IPS DF 6.9 (cell line): ENCODE results near the gene GIT1.
A peak's percentile ranks its signal among the peaks of the same experiment; 100 is the strongest.

ENCODE experiments used
- DNase-seq: peaks from one replicate; pipeline ENCODE4 v3.0.0-alpha.2; 2013; ENCODE audit warnings: low read depth, low spot score
- H3K27ac ChIP-seq: one replicate; pipeline ENCODE4 v1.5.1; 2013; ENCODE audit warnings: low read length, control low read depth
- H3K27me3 ChIP-seq: 2 replicates; pipeline ENCODE4 v1.6.1; 2013; ENCODE audit warnings: mild to moderate bottlenecking, low read length; ENCODE audit not compliant: control insufficient read depth, insufficient read depth
- H3K36me3 ChIP-seq: 2 replicates; pipeline ENCODE4 v1.6.1; 2013; ENCODE audit warnings: low read length; ENCODE audit not compliant: control insufficient read depth, insufficient read depth
- H3K4me1 ChIP-seq: 2 replicates; pipeline ENCODE4 v1.6.1; 2013; ENCODE audit warnings: low read length; ENCODE audit not compliant: control insufficient read depth, insufficient read depth
- H3K4me3 ChIP-seq: 2 replicates; pipeline ENCODE4 v1.5.1; 2013; ENCODE audit warnings: mild to moderate bottlenecking, low read length
- H3K9me3 ChIP-seq: 2 replicates; pipeline ENCODE4 v1.6.1; 2013; ENCODE audit warnings: low read length, inconsistent platforms; ENCODE audit not compliant: control insufficient read depth, insufficient read depth
- WGBS: extraction: QIAGEN DNeasy Blood & Tissue Kit; methylation state at CpG from one replicate; pipeline ENCODE4 v1.1.7; 2013; ENCODE audit warnings: mixed read lengths, missing lambda C conversion rate; ENCODE audit not compliant: insufficient read length, insufficient coverage; 5-methylcytosine and 5-hydroxymethylcytosine counted together

GIT1 gene

DNA sequence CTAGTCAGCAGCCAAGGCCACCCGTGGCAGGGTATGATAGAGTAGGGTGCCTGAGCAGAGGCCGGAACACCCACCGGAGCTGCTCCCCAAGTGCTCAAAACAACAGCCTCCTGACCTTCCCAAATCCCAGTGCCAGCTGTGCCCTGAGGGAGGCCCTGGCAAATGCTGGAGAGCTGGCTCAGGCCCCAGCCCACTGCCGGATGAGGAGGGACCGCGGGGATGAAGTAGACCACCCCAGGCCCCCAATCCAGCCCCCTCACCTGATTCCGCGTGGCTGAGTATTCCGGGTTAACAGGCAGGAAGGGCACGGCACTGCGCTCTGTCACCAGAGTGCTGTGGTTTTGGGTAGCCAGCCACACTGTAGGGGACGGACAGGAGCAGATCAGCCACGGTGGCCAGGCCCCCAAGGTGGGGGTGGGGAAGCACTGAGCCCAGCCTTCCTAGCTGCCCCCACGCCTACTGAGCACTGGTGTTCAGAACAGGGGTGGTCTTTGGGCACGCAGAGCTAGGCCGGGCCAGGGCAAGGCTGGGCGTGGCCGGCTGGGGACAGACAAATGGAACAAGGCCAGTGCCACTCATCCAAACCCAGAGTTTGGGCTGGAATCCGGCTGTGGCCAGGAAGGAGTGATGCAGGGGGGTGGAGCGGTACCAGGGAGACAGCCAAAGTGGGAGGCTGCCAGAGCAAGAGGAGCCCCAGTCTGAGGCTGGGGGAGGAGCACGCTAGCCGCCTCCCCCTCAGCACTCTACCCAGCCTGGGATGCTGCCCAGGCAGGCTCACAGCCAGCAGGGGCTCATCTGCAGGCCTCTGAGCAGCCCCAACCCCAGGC, 11.8 kb downstream of the GIT1 start:
- H3K4me1 ChIP-seq: no peaks in the 10 kb centered on the region
- H3K9me3 ChIP-seq: no peaks in the 10 kb centered on the region
- WGBS: no CpG with 5 or more reads among the region's 22 CpGs
- no peak for DNase-seq
- no peaks in the 10 kb centered on the region for H3K27me3 ChIP-seq
- peaks cover 22% of the 10 kb centered on the region for H3K36me3 ChIP-seq
- no peak overlapping the region for H3K27ac ChIP-seq
- H3K4me3 ChIP-seq: no peak overlapping the region

DNA sequence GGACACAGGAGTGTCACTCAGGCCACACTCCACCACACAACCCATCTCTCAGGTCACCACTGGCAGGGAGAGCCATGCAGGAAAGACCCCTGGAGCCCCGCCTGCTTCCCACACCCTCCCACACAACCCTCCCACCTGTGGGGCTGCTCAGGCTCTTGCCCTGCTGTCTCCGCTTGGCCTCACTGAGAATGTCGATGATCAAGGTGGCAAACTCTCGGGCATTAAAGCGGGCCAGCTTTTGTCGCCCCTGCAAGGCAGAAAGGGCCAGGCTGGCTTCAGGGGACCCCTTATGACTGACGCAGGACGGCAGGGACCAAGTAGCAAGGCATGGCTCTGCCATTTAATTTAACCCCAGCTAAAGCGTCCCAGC, 12.5 kb downstream of the GIT1 start:
- H3K4me1 ChIP-seq: no peaks in the 10 kb centered on the region
- H3K4me3 ChIP-seq: no peak overlapping the region
- WGBS: no CpG with 5 or more reads among the region's 9 CpGs
- no peak for DNase-seq
- no peaks in the 10 kb centered on the region for H3K9me3 ChIP-seq
- H3K36me3 ChIP-seq: peaks cover 22% of the 10 kb centered on the region
- H3K27me3 ChIP-seq: no peaks in the 10 kb centered on the region
- H3K27ac ChIP-seq: no peak overlapping the region

DNA sequence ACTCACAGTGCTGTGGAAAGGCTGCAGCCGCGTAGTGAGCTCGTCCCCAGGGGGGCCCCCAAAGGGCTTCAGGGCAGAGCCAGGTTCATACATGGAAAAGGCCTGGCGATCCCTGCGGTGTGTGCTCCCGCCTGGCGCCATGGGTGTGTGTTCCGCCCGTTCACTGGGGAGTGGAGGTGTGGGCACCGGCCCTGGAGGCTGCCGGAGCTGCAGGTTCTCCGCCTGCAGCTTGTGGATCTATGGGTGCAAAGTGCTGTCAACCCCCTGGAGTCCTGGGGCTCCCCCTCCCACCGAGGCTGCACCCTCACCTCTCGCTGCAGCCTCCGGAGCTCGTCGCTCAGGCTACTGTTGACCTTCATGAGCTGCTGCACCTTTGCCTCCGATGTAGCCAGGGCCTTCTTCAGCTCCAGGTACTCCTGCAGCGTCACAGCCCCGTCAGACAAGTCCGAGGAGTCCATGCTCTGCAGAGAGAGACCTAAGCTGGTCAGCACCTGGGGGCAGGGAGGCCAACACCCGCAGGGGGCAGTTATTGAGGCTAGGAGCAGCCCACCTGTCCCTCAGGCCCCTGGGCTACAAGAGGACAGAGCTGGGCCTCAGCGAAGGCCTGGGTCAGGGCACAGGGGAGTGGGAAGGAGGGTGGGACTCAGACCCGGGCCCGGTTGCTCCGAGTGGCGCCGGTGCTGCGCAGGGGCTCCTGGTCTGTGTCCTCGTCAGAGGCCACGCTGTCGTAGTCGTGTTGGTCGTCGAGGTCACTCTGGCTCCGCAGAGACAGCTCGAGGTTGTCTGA, 13.0 kb downstream of the GIT1 start:
- DNase-seq: no peak
- Histone ChIP-seq H3K27me3 (no peaks in the 10 kb centered on the region), H3K9me3 (no peaks in the 10 kb centered on the region), H3K4me1 (no peaks in the 10 kb centered on the region), H3K4me3 (no peak overlapping the region), H3K36me3 (peaks cover 22% of the 10 kb centered on the region), H3K27ac (no peak overlapping the region)
- no CpG with 5 or more reads among the region's 37 CpGs for WGBS

DNA sequence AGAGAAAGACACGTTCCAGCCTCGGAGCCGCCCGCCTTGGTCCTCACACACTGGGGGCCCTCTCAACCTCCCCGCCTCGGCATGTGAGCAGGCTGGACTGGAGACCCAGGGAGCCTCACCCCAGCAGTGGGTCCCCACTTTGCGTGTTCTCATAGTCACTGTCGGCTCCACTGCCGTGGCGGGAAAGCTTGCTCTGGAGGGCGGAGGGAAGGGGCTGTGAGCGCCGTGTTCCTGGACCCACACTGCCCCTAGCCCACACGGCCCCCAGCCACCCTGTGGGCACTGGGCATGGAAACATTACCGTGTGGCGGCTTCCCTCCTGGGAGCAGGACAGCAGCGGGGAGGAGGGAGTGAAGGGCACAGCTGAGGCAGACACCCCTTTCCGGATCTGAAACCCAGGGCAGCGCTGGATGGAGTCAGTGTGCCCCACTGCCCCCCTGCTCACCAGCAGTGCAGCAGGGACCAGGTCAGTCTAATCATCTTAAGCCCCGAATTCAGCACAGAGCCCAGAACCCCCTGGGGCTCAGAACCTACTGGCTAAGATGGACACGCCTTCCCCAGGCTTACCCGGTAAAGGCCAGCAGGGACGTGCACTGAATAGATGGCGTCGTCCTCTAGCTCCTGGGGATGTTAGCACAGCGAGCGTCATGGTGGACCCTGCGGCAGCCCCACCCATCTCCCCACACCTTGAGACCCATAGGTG, 13.8 kb downstream of the GIT1 start:
- no peaks in the 10 kb centered on the region for H3K27me3 ChIP-seq
- DNase-seq: no peak

DNA sequence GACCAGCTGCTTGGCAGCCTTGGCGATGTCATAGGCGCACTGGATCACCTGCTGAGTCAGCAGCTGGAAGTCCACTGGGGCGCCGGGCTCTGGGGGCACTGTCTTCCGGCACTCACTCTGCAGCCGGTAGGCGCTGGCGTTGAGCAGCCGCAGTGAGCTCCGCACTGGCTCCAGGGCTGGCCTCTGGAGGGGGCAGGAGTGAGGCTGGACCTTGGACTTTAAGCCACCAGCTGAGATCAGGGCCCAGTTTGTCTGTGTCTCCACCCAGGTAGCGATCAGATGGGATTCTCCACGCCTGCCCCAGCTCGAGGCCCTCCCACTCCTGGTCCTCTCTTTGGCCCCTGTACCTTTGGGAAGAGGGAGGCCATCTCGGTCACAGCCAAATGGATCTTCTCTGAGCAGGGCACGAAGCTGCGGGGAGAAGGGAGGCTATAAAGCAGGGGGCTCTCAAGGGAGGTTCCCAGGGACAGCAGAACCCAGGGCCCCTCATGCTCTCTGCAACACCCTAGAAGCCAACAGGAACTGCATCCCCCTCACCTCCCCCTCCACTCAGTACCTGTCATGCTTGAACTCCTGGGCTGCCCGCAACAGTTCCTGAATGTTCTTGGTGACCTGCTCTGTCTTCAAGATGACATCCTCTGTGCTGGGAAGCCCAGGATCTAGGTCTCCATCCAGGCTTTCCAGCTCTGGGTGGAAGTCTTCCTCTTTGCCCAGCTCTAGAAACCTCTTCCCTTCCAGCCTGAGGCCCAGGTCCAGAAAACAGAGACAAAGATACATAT, 14.5 kb downstream of the GIT1 start:
- H3K27me3 ChIP-seq: no peaks in the 10 kb centered on the region
- H3K36me3 ChIP-seq: peaks cover 22% of the 10 kb centered on the region
- no peaks in the 10 kb centered on the region for H3K9me3 ChIP-seq
- H3K27ac ChIP-seq: no peak overlapping the region
- no CpG with 5 or more reads among the region's 17 CpGs for WGBS
- no peak for DNase-seq
- H3K4me3 ChIP-seq: no peak overlapping the region
- H3K4me1 ChIP-seq: no peaks in the 10 kb centered on the region

More for the DNA sequence above, 13.8 kb downstream of the GIT1 start:
- no peak overlapping the region for H3K4me3 ChIP-seq
- H3K4me1 ChIP-seq: no peaks in the 10 kb centered on the region
- no peak overlapping the region for H3K27ac ChIP-seq
- H3K36me3 ChIP-seq: peaks cover 22% of the 10 kb centered on the region
- H3K9me3 ChIP-seq: no peaks in the 10 kb centered on the region
- no CpG with 5 or more reads among the region's 28 CpGs for WGBS

DNA sequence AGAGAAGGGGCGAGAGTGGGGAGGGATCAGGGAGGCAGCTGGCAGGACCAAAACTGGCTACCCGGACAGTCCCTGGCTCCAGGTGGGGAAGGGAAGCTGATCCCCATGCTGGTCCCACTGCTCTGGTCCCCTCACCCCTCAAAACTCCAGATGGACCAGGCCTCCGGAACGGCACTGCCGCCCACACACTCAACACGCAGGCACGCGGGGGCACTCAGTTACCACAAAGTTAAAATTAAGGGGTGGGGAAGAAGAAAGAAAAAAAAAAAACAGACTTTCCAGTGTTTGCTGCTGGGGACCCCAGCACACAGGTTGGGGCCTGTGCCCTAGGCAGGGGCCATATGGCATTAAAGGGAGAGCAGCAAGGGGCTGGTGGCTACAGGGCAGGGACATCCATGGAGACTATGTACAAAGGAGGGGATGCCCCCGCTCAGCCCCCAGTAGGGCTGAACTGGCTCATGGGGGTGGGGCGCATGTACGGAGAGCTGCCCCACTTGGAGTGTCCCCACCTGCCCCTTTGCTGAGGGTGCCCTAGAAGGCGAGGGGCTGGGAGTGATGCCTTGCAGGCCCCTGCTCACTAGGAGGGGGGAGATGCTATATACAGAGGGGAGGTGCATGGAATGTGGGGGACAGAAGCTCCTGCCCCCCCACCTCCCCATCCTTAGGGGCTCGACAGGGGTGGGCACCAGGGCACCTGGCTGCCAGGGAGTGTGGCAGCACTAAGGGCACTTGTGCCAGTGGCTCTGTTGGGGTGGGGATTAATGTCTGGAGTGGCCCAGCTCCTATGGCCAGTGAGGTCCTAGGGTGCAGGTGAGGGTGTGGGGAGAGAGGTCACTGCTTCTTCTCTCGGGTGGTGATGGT, 15.3 kb downstream of the GIT1 start:
- Histone ChIP-seq H3K9me3 (no peaks in the 10 kb centered on the region), H3K4me1 (no peaks in the 10 kb centered on the region; the same call in 1 of the 2 replicates), H3K27ac (no peak overlapping the region), H3K4me3 (no peak overlapping the region), H3K27me3 (no peaks in the 10 kb centered on the region), H3K36me3 (peaks cover 22% of the 10 kb centered on the region)
- no CpG with 5 or more reads among the region's 14 CpGs for WGBS
- DNase-seq: no peak

DNA sequence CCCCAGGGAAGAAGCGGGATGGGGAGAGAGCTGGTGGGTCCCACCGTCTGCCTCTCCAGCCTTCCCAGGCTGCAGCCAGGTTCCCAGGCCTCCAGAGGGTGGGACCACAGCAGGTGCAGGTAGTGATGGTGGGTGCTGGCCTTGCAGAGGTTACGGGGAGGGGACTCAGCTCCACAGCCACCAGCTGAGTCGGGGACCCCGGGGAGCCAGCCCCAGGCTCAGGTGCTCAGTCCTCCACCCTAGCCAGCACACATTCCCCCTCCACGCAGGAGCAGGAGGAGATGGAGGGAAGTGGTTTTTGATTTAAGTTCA, 15.9 kb downstream of the GIT1 start:
- WGBS: no CpG with 5 or more reads among the region's 6 CpGs
- Histone ChIP-seq H3K27ac (no peak overlapping the region), H3K9me3 (no peaks in the 10 kb centered on the region), H3K36me3 (peaks cover 22% of the 10 kb centered on the region), H3K4me1 (no peaks in the 10 kb centered on the region; the same call in 1 of the 2 replicates), H3K27me3 (no peaks in the 10 kb centered on the region), H3K4me3 (no peak overlapping the region)
- DNase-seq: no peak

DNA sequence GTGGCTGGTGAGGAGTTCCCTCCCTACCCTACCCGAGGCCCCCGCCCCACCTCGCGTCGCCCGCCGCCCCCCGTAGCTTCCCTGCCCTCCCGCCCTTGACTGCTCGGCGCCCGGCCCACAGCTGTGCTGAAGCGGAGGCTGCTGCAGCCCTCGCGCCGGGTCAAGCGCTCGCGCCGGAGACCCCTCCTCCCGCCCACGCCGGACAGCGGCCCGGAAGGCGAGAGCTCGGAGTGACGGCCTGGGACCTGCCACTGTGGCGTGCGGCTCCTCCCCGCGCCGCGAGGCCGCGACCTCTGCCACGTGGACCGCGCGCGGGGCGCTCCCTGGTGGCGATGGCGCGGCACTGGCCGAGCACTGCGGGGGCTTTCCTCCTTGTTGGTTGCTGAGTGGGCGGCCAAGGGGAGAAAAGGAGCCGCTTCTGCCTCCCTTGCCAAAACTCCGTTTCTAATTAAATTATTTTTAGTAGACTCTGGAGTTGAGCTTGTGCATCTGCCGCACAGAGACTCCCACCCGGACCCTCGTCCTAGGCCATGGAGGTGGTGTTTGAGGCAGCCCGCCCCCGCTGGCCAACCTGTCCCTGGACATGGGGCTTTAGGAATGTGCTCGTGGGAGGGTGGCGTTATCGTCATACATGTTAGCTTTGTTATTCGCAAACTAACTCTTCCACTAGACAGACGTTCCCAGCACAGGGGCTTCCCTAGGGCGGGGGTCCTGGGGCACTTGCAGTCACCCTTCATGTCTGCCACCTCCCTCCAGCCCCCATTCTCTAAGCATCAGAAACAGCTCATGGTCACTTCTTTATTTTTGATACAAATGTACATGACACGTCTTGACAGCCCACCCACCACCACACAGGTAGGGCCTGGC, 16.5 kb downstream of the GIT1 start:
- H3K4me1 ChIP-seq: no peaks in the 10 kb centered on the region; the same call in 1 of the 2 replicates
- H3K36me3 ChIP-seq: peaks cover 21% of the 10 kb centered on the region
- DNase-seq: no peak
- peak overlapping the region; percentile 13; the same call in 1 of the 2 replicates for H3K4me3 ChIP-seq
- no peaks in the 10 kb centered on the region for H3K27me3 ChIP-seq
- WGBS: no CpG with 5 or more reads among the region's 62 CpGs
- no peak overlapping the region for H3K27ac ChIP-seq
- H3K9me3 ChIP-seq: no peaks in the 10 kb centered on the region
